ENCODE results near the gene C1S. TPM values are rescaled to one million over a fixed set of nuclear protein-coding genes. Genes with fewer than 3 reads are reported as not detected.

The C1S gene
- total and polyA plus RNA-seq, 2 experiments from 2014 or later = 4.9 to 9.7 TPM

DNA sequence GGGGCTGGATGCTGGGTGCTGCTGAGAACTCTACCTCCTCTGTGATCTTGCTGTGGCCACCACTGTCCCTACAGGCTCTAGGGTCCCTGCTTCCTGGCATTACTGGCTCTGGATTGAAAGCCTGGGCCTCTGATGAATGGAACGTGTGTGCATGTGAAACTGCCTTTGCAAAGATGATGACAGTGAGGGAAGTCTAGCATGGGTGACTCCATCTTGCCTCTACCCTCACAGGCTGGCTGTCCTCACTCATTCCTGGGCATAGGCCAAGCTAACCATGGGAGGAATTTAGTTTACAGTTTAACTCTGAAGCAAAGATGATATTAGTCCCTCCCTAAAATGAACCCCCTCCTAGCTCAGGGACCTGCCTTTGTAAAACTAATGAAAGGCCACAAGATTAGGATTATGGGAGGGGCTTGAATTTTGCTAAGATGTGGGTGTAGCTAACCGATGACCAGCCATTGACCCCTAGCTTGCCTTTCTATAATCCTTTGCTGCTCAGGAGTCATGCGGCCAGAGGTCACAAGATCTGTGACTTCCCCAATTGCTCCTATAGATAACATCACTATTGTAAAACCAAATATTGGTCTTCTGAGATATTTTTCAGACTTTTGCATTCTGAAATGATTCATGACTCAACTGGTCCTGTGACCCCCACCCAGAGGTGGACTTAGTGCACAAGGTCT is 2.2 kb upstream of the C1S start:
- no peak overlapping the region for H3K27ac Mint-ChIP-seq
- no peaks in the 10 kb centered on the region for H3K36me3 Mint-ChIP-seq (ENCODE audit: low read depth)
- Histone ChIP-seq H3K4me2 (no peak overlapping the region), H2AFZ (0 out of 2 replicates have a peak overlapping the region, but pooled peaks have one; percentile 14), H3K79me2 (replicated peaks; ENCODE audit: insufficient read depth) (no peaks in the 10 kb centered on the region), H3K27me3 (ENCODE audit: insufficient read depth) (no peaks in the 10 kb centered on the region), H3K27ac (ENCODE audit: low read depth) (no peak overlapping the region), H3K4me1 (ENCODE audit: insufficient read depth) (peaks cover 8% of the 10 kb centered on the region), H3K36me3 (ENCODE audit: insufficient read depth) (no peaks in the 10 kb centered on the region), H3K9me2 (ENCODE audit: insufficient read depth) (no peaks in the 10 kb centered on the region), H4K20me1 (replicated peaks; ENCODE audit: insufficient read depth) (no peaks in the 10 kb centered on the region), H3F3A (replicated peaks; ENCODE audit: low read depth) (no peaks in the 10 kb centered on the region), H3K4me3 (no peak overlapping the region)
- peaks cover 9% of the 10 kb centered on the region for H3K27me3 Mint-ChIP-seq (ENCODE audit: insufficient read depth, low read depth, poor library complexity)
- peaks cover 20% of the 10 kb centered on the region for H3K4me1 Mint-ChIP-seq
- H3K9me3 Mint-ChIP-seq = no peaks in the 10 kb centered on the region
- H3K4me3 Mint-ChIP-seq = no peak overlapping the region
- TF ChIP-seq CREB1 (CRISPR knock-in tag; IDR thresholded peaks at IDR 0.05; ENCODE audit: low read depth) (no peak), ZNF331 (CRISPR knock-in tag; IDR thresholded peaks at IDR 0.05; ENCODE audit: low read depth) (no peak), NANOG (IDR thresholded peaks at IDR 0.05; ENCODE audit: borderline replicate concordance) (no peak), STAT1 (IDR thresholded peaks at IDR 0.05; ENCODE audit: unreplicated experiment) (no peak), POLR2AphosphoS5 (IDR thresholded peaks at IDR 0.05; ENCODE audit: low read depth) (no peak), ZNF114 (CRISPR knock-in tag; IDR thresholded peaks at IDR 0.05) (no peak), EZH2 (IDR thresholded peaks at IDR 0.05; ENCODE audit: low read depth, unreplicated experiment) (no peak), EZH2phosphoT487 (IDR thresholded peaks at IDR 0.05; ENCODE audit: unreplicated experiment) (no peak), JUNB (IDR thresholded peaks at IDR 0.05; ENCODE audit: unreplicated experiment) (no peak), CTCF (conservative IDR thresholded peaks at IDR 0.05; ENCODE audit: low read depth in 2 of 2) (no peak)
- TF ChIP-seq, protein P1, sequence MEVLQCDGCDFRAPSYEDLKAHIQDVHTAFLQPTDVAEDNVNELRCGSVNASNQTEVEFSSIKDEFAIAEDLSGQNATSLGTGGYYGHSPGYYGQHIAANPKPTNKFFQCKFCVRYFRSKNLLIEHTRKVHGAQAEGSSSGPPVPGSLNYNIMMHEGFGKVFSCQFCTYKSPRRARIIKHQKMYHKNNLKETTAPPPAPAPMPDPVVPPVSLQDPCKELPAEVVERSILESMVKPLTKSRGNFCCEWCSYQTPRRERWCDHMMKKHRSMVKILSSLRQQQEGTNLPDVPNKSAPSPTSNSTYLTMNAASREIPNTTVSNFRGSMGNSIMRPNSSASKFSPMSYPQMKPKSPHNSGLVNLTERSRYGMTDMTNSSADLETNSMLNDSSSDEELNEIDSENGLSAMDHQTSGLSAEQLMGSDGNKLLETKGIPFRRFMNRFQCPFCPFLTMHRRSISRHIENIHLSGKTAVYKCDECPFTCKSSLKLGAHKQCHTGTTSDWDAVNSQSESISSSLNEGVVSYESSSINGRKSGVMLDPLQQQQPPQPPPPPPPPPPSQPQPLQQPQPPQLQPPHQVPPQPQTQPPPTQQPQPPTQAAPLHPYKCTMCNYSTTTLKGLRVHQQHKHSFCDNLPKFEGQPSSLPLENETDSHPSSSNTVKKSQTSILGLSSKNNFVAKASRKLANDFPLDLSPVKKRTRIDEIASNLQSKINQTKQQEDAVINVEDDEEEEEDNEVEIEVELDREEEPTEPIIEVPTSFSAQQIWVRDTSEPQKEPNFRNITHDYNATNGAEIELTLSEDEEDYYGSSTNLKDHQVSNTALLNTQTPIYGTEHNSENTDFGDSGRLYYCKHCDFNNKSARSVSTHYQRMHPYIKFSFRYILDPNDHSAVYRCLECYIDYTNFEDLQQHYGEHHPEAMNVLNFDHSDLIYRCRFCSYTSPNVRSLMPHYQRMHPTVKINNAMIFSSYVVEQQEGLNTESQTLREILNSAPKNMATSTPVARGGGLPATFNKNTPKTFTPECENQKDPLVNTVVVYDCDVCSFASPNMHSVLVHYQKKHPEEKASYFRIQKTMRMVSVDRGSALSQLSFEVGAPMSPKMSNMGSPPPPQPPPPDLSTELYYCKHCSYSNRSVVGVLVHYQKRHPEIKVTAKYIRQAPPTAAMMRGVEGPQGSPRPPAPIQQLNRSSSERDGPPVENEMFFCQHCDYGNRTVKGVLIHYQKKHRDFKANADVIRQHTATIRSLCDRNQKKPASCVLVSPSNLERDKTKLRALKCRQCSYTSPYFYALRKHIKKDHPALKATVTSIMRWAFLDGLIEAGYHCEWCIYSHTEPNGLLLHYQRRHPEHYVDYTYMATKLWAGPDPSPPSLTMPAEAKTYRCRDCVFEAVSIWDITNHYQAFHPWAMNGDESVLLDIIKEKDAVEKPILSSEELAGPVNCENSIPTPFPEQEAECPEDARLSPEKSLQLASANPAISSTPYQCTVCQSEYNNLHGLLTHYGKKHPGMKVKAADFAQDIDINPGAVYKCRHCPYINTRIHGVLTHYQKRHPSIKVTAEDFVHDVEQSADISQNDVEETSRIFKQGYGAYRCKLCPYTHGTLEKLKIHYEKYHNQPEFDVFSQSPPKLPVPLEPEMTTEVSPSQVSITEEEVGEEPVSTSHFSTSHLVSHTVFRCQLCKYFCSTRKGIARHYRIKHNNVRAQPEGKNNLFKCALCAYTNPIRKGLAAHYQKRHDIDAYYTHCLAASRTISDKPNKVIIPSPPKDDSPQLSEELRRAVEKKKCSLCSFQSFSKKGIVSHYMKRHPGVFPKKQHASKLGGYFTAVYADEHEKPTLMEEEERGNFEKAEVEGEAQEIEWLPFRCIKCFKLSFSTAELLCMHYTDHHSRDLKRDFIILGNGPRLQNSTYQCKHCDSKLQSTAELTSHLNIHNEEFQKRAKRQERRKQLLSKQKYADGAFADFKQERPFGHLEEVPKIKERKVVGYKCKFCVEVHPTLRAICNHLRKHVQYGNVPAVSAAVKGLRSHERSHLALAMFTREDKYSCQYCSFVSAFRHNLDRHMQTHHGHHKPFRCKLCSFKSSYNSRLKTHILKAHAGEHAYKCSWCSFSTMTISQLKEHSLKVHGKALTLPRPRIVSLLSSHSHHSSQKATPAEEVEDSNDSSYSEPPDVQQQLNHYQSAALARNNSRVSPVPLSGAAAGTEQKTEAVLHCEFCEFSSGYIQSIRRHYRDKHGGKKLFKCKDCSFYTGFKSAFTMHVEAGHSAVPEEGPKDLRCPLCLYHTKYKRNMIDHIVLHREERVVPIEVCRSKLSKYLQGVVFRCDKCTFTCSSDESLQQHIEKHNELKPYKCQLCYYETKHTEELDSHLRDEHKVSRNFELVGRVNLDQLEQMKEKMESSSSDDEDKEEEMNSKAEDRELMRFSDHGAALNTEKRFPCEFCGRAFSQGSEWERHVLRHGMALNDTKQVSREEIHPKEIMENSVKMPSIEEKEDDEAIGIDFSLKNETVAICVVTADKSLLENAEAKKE (CRISPR knock-in tag; IDR thresholded peaks at IDR 0.05) = no peak
- TF ChIP-seq, protein P2, sequence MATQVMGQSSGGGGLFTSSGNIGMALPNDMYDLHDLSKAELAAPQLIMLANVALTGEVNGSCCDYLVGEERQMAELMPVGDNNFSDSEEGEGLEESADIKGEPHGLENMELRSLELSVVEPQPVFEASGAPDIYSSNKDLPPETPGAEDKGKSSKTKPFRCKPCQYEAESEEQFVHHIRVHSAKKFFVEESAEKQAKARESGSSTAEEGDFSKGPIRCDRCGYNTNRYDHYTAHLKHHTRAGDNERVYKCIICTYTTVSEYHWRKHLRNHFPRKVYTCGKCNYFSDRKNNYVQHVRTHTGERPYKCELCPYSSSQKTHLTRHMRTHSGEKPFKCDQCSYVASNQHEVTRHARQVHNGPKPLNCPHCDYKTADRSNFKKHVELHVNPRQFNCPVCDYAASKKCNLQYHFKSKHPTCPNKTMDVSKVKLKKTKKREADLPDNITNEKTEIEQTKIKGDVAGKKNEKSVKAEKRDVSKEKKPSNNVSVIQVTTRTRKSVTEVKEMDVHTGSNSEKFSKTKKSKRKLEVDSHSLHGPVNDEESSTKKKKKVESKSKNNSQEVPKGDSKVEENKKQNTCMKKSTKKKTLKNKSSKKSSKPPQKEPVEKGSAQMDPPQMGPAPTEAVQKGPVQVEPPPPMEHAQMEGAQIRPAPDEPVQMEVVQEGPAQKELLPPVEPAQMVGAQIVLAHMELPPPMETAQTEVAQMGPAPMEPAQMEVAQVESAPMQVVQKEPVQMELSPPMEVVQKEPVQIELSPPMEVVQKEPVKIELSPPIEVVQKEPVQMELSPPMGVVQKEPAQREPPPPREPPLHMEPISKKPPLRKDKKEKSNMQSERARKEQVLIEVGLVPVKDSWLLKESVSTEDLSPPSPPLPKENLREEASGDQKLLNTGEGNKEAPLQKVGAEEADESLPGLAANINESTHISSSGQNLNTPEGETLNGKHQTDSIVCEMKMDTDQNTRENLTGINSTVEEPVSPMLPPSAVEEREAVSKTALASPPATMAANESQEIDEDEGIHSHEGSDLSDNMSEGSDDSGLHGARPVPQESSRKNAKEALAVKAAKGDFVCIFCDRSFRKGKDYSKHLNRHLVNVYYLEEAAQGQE (IDR thresholded peaks at IDR 0.05; ENCODE audit: unreplicated experiment) = no peak
- TF ChIP-seq, protein P3, sequence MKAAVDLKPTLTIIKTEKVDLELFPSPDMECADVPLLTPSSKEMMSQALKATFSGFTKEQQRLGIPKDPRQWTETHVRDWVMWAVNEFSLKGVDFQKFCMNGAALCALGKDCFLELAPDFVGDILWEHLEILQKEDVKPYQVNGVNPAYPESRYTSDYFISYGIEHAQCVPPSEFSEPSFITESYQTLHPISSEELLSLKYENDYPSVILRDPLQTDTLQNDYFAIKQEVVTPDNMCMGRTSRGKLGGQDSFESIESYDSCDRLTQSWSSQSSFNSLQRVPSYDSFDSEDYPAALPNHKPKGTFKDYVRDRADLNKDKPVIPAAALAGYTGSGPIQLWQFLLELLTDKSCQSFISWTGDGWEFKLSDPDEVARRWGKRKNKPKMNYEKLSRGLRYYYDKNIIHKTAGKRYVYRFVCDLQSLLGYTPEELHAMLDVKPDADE (IDR thresholded peaks at IDR 0.05) = no peak
- ATAC-seq (no peak), DNase-seq (ENCODE audit: low spot score) (no peak)
